ENCODE results near the gene POLDIP3.

The POLDIP3 gene

DNA sequence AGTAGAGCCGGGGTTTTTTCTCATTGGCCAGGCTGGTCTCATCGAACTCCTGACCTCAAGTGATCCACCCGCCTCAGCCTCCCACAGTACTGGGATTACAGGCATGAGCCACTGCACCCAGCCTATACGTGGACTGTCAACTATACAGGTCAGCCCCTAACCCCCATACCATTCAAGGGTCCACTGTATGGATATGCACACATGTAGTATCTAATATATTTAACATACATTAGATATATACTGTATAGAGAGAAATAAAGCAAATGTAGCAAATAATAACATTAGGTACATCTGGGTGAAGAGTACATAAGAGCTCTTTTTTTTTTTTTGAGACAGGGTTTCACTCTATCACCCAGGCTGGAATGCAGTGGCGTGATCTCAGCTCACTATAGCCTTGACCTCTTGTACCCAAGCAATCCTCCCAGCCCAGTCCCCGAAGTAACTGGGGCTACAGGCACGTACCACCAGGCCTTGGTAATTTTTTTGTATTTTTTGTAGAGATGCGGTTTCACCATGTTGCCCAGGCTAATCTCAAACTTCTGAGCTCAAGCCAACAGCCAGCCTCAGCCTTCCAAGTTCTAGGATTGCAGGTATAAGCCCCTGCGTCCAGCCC is 27.2 kb upstream of the POLDIP3 start:
- no peak for DNase-seq

DNA sequence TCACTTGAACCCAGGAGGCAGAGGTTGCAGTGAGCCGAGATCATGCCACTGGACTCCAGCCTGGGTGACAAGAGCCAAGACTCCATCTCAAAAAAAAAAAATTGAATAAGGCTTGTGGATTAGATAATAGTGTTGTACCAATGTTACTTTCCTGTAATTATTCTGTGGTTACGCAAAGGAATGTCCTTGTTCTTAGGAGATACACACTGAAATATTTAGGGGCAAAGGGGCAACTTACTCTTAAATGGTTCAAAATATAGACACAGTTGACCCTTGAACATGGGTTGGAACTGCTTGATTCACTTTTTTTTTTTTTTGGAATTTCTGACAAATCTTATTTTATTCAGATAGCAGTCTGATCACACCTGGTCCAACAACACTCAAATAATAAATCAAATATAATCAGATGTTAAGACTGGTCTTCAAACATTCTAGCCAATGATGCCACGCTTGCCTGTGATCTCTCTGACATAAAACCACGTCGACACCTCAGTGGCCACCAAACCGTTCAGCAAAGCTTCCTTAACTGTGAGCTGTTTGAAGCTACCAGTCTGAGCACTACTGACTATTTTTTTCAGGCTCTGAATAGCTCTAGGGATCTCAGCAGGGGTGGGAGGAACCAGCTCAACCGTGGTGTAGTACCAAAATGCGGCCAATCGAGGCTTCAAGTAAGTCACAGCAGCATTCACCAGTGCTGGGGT is 25.0 kb upstream of the POLDIP3 start:
- no peak for DNase-seq

DNA sequence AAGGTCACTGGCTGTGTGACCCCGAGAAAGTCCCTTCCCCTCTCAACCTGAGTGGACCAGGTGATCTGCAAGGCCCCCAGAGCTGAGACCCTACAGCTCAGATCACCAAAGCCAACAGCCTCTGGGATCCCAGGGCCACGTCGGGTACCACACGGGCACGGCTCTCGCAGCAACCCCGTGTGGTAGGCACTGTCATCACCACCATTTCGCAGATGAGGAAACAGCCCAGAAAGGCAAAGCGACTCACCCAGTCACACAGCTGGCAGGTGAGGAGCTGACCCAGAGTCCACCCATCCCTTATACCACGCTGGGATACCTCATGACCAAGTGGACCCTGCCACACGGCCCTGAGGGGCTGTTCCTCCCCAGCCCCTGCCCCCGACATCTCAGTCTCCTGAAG is 22.9 kb upstream of the POLDIP3 start:
- DNase-seq: no peak

DNA sequence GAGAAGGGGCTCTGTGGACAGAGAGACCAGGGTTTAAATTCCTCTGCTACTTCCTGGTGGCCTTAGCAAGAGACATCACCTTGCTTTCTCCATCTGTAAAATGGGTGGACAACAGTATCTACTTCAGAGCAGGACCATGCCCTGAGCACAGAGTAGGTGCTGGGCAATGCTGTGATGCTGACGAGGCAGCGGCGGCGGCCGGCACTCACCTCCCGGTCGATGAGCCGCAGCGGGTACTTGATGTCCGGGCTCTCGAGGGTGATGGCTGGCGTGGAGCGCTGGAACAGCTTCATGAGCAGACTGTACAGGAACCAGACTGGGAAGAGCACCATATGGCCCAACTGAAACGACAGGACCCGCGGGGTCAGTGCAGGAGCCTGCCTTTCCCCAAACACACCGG is 21.8 kb upstream of the POLDIP3 start:
- DNase-seq: no peak

DNA sequence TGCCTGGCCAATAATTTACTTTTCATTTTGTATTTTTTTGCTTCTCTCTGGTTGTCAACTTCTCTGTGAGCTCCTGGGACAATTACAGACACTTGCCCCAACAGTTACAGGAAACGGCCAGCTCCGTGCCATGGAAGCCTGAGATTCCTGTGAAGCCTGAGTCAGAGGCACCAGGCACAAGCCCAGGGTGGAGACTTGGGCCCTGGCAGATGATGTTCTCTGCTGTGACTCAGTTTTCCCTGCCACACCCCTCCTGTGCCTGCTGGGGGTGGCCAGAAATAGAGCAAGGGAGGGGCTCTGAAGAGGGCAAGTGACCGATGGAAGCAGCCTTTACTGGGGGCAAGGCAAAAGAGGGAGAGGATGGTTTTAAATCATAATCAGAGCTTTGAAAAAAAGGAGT is 20.8 kb upstream of the POLDIP3 start:
- DNase-seq: peak in 2 of 14 donors; percentile 14 to 33

DNA sequence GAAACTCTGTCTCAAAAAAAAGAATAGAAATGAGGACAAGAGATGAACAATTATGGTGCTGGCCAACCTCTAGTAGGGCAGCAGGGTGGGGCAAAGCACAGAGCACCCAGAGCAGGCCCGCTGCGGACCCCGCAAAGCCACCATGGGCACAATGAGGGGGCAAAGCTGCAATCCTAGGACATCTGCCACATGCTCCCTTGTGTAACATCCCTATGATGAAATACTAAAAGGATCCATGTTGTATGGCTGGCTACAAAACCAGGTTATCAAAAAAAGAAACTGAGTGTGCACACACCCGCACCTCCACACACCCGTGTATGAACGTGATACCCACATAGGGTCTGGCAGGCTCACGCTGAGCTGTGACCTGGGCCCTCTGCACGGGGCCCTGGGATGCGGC is 18.3 kb upstream of the POLDIP3 start:
- no peak for DNase-seq

DNA sequence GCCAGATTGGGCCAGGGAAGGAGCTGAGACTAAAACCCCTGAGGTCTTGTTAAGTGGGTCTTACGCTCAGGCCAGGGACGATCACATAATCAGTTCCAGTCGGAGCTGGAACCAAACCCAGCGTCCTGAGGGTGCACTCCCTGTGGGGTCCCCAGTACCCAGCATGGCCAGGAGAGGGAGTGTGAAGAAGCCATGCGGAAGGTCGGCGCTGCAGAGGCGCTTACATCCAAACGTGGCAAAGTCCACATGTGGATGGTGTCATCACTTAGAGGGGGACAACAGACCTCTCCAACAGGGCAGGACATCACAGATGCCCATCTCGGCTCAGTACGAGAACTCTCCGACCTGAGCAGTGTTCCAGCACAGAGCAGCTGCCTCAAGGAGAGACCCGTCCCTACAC is 17.4 kb upstream of the POLDIP3 start:
- no peak for DNase-seq

DNA sequence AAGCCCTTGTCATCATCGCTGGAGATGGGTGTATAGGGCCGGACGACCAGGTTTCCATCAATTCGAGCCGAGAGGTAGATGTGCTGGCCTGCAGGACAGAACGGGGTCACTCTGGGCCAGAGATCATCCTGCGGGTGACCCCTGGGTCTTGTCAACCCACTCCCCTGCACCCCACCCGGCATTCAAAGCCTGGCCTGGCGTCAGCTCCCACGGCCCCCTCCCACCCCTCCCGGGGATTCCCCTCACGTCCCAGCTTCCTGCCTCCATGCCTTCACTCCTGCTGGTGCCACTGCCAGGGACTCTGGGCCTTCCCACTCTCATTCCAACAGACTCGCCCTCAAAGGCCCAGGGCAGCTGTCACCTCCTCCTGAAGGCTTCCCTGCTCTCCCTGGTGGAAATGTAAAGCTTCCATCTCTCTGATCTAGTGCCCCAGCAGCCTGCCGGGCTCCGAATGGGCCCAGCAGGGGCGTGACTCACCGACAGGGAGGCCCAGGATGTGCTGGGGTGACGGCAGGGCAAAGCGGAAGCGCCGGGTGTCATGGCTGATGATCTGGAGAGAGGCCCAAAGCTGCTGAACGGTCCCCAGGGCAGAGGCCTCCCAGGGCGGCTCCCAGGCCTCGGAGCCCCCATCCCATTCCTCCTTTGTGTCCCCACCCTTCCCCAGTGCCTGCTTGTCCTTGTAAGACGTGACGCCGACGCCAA is 16.4 kb upstream of the POLDIP3 start:
- no peak for DNase-seq

DNA sequence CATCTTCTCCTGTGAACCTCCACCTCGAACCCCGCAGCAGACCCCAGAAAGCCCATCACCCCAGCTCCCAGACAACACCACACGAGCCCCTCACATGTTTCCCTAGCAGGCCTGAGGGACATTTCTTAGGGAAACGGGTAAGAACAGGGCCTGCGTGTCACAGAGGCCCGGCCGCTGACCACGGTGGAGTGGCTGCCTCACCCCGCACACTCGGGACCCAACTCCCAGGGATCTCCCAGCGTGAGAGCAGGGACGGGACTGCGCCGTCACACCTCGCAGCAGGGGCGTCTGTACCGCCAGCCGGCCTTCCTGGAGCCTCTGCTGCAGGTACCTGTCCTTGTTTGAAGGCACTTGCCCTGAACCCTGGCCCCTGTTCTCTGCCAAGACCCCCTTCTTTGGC is 15.5 kb upstream of the POLDIP3 start:
- no peak for DNase-seq

DNA sequence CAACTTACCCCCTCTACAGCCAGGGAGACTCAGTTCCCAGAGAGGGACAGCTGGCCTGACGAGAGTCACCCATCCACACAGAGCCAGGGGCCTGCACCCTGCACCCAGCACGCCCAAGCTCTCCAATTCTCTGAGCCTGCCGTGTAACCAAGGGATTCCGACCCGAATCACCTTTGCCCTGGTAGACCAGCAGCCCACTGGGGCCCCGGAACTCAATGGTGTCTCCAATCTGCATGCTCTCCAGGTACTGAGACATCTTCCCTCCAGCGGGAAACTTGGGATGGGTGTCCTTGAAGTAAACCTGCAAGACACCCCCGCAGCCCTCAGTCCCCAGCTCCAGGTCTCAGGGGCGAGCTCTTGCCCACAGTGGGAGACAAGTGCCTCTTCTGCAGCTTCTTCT is 13.3 kb upstream of the POLDIP3 start:
- no peak for DNase-seq

DNA sequence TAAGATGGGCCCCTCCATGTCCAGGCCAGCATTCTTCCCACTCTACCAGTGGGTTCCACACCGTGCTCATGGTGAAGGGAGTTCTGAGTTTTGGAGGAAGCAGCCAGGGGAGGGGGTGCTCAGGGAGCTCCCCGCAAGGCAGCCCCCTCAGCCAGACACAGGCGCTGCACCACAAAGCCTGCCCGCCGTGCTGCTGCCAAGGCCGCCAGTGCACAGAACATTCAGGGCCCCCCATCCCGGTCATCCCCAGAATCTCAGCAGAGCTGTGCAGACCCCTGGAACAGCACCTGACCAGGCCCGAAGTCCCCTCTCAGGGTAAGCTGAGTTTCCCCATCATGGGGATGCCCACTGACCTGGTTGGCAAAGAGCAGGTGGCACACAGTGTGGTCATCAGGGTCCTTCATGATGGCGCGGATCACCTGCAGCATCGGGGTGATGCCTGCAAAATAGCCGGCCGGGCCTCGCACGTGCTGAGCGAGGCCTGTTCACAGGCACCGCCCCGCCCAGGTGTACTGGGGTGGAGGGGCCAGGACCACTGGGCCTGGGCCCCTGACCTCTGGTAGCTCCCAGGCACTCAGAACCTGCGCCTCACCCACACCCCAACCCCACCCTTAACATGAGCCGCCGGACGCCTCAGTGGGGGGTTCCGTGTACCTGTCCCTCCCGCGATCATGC is 12.4 kb upstream of the POLDIP3 start:
- no peak for DNase-seq

DNA sequence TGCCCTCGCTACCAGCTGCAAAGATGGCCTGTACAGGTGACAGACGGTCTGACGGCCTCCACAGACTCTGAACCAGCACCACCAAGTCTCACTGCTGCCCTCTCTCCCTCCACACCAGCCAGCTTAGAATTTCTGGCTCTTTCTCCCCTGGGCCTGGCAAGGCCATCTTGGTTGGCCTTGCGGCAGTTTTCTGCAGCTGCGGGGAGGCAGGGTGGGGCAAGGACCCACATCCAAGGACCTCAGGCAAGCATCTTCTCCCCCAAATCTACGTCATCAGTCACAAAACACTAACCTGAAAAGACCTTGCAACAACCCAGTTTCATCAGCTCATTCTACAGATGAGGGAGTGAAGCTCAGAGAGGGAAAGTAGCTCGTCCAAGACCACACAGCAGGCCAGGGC is 11.7 kb upstream of the POLDIP3 start:
- DNase-seq: no peak

DNA sequence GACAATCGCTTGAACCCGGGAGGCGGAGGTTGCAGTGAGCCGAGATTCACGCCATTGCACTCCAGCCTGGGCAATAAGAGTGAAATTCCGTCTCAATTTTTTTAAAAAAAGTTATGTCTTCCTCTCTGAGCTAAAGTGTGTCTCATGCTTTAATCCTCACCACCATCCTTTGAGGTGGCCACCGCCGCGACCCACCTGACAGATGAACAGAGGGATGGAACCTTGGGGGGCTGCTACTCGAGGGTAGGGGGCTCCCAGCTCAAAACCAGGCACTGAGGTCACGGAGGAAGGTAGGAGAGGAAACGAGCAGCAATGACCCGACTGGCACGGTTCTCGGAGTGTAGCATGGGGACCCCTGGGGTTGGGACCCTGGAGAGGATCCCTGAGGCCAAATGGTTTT is 10.7 kb upstream of the POLDIP3 start:
- DNase-seq: no peak

DNA sequence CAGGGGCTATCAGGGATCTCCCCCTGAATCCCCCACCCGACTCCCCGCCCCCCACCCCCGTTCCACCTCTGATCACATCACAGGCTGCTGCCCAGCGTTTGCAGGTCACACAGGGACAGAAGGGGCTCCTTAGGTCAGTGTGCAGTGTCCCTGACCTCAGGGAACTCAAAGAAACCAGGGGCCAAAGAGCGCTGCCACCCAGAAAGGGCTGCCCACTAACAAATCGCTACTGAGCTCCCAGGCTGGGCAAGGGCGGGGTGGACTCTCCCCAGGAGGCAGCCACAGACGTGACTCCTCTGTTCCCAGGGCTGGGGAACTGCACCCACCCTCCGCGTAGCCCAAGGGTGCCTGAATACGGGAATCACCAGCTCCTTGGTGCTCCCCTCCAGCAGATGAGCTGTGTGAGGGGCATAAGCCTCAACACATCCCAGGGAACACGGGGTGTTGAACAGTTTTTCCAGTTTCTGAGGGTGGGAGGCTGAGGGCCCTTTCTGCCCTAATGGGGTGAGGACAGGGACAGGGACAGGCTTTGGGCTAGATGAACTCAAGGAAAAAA is 9.9 kb upstream of the POLDIP3 start:
- no peak for DNase-seq

DNA sequence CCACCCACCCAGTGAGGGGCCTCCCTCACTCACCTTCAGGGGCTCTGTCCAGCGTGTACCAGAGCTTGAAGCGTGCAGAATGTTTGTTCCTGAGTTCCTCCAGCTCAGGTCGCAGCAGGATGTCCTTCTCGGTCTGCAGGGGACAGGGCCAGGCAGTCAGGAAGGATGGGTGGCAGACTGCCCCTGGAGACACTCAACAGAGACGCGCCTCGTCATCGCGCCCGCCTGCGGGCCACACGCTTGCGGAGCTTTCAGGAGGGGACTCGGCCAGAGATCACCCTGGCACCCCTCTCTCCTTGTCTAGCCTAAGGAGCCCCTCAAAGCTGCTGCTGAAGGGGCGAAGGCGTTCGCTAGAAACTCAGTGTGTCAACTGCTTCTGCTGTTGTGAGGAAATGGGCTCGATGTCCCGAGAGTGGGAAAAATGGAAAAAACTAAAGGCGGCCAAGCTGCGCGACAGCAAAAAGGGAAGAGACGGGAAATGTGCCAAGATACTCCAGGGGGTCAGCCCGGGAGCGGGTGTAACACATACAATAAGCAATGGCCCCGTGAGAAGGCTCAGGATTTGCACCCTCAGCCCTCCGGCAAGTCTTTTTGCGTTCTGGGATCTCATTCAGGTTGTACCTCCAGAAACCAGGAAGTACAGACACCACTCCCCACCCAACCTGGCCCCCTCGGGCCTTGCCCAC is 9.2 kb upstream of the POLDIP3 start:
- DNase-seq: no peak

DNA sequence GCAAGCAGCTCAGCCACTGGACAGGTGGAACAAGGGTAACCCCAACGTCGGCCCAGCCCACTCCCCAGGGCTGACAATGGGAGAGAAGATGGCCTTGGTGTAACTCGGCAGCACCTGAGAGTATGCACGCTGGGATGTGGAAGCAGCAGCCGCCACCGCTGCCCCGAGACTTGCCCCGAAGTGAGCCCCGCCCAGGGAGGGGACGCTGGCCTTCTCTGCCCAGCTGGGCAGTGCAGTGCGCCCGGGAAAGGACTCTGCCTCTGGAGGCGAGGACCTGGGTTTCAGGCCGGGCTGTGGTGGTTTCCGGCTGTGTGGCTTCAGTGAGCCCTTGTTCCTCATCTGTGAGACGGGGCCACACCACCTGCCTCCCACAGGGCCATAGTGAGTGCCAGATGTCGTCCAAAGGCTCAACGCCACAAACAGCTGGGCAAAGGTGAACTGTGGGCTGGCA is 8.6 kb upstream of the POLDIP3 start:
- DNase-seq: no peak

DNA sequence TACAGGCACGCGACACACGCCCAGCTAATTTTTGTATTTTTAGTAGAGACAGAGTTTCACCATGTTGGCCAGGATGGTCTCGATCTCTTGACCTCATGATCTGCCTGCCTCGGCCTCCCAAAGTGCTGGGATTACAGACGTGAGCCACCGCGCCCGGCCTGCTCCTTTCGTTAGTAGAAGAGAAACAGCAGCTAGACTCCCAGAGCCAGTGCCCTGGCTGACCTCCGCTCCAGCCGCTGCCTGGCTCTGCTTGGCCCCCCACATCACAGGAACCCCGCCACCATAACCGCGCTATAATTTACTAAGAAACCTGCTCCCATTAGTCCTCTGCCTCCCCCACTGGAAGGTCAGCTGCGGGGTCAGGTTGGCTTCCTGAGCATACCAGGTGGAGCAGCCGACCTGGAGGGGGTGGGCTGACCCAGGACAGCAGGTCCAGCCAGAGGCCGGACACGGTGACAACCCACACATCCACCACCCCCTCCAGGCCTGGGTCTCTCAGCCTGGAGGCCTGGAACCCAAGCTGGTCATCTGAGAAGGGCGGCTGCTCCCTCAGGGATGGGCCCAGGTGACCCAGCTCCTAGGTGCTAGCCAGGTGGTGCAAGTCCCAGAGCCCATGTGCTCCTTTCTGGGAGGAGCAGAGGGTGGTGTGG is 7.5 kb upstream of the POLDIP3 start:
- DNase-seq: no peak

DNA sequence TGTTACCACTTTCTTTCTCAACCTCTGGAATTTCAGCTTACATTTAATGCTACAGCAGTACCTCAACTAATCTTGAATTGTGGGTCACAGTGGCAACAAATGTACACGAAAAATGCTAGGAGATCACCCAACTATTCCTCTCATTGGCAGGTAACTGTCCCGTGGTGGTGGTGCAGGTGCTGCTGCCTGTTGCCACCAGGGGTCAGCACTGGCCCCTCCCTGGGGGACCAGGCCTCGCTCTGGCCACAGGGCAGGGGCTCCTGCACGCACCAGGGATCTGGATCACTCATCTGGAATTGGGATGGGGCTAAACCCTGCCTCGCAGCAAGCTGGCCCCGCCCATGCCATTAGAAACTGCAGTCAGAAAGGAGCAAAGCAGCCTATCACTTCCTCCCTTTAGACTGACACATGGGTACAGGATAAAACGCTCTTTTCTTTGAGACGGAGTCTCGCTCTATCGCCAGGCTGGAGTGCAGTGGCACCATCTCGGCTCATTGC is 6.9 kb upstream of the POLDIP3 start:
- peak in 7 of 14 donors; percentile 12 to 46 (median 27) for DNase-seq

DNA sequence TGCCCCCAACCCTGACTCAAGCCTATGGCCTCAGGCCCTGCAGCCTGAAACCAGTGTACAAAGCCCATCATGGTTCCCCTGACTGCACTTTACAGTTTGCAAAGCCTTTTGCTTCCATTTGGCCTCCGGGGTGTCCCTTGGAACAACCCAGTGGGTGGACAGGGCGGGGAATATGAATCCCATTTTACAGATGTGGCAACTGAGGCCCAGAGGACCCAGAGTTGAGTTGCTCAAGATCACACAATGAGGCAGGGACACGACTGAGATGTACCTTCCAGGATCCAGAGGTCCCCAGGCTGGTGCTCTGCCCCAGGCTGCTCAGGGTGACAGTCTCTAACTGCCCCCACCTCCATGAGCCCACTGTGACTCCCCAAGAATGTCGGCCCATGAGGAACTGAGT is 5.4 kb upstream of the POLDIP3 start:
- no peak for DNase-seq

DNA sequence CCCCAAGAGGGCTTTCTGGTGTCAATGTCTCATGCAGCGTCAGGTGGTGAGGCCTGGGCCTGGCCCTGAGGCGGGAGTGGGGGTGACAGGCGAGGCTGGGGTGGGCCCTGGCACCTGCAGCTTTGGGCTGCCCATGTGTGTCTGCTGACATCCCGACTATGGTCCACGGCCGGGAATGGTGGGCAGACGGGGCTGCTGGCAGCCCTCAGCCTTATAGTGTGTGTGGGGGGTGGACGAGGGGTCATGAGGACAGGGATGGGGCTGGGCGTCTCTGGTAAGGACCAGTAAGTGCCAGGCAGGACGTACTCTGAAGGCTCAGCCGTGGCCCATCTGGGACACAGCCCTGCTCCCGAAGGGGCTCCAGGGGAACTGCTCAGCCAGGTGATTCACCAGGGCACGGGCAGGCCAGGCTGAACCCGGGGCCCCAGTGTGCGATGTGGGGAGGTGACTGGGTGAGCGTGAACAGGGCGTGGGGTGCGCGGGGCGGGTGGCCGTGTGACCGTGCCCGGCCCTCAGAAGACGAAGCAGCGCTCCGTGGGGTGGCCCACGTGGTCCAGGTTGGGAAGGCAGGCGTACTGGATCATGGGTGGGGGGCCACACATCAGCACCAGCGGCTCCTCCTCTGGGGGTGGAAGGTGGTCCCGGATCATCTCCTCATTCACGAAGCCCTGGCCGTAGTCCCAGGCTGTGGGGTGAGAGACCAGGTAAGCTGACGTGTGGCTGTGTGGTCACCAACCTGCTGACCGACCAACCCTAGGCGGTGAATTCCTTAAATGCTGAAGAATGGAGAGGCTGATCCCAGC is 4.8 kb upstream of the POLDIP3 start:
- DNase-seq: no peak
